Heart left ventricle (tissue), 16 donors: ENCODE data around the gene ADAMTS4. TPM values are rescaled to one million over a fixed set of nuclear protein-coding genes. Genes with fewer than 3 reads are reported as not detected.

Experiments used
- ATAC-seq, 4 donors: fragments of 200-7000 bp; cut with Tn5 transposase; one replicate each; pipeline ENCODE4 v1.9.1; 2020 to 2022; ENCODE audit warnings: moderate library complexity in 4 of 4, mild to moderate bottlenecking in 3 of 4, moderate number of reproducible peaks in 1 of 4
- DNase-seq, 5 donors: peaks; one replicate each; pipeline ENCODE4 v3.0.0-alpha.2; 2020
- H3K27ac ChIP-seq, 12 donors: fragments of 200-600 bp; sonication (generic) in 4 of 12; one replicate each; pipeline versions ENCODE4 v1.5.0 to v1.8.0; 2016 to 2022; ENCODE audit warnings: mild to moderate bottlenecking in 2 of 12
- H3K27me3 ChIP-seq, 9 donors: fragments of 200-600 bp; sonication (generic) in 2 of 9; one replicate each; pipeline versions ENCODE4 v1.5.1 to v1.8.0; 2016 to 2022; ENCODE audit warnings: mild to moderate bottlenecking in 3 of 9
- H3K36me3 ChIP-seq, 9 donors: fragments of 200-600 bp; sonication (generic) in 2 of 9; one replicate each; pipeline versions ENCODE4 v1.5.0 to v1.8.0; 2018 to 2022; ENCODE audit warnings: mild to moderate bottlenecking in 2 of 9
- H3K4me1 ChIP-seq, 12 donors: fragments of 200-600 bp; sonication (generic) in 4 of 12; one replicate each; pipeline versions ENCODE4 v1.5.0 to v1.8.0; 2016 to 2022; ENCODE audit warnings: mild to moderate bottlenecking in 3 of 12
- H3K4me3 ChIP-seq, 12 donors: fragments of 200-600 bp; sonication (generic) in 4 of 12; one replicate each; pipeline versions ENCODE4 v1.5.0 to v1.8.0; 2017 to 2022; ENCODE audit warnings: mild to moderate bottlenecking in 9 of 12, moderate library complexity in 4 of 12
- H3K9me3 ChIP-seq, 12 donors: fragments of 200-600 bp; sonication (generic) in 4 of 12; one replicate each; pipeline versions ENCODE4 v1.5.0 to v1.8.0; 2016 to 2022; ENCODE audit warnings: mild to moderate bottlenecking in 1 of 12
- POLR2A ChIP-seq, 2 donors: fragments of 450-650 bp; IDR thresholded peaks; one replicate each; pipeline ENCODE4 v1.6.1; 2017; ENCODE audit warnings: antibody characterized with exemption in 2 of 2, mild to moderate bottlenecking in 2 of 2, moderate library complexity in 2 of 2
- WGBS, 4 donors: extraction: QIAGEN DNeasy Blood & Tissue Kit in 2 of 4; methylation state at CpG; one replicate each; pipeline versions ENCODE4 v1.1.5 to v1.1.7; 2013 to 2018; 5-methylcytosine and 5-hydroxymethylcytosine counted together
- intact Hi-C, 10 donors: fragments of 100-400 bp; cut with DNase I; formaldehyde crosslinking; loops; one replicate each; pipeline versions ENCODE4 v1.11.1 to v1.14.2; 2022
- polyA plus RNA-seq, 2 donors: library from polyadenylated mRNA; stranded (reverse); fragments of 200-250 nt; gene quantifications; one replicate each; pipeline ENCODE4 v1.2.3, GENCODE V29; 2013
- total RNA-seq, 9 donors: library from RNA; depleted of rRNA in 2 of 9; stranded (reverse); fragments of >200 nt in 2 of 9; fragmentation: NEBNext Ultra II Directional in 3 of 9; extraction: Animal tissue kit (Norgen Biotek cat#: 25700) in 3 of 9; gene quantifications; one replicate each; pipeline versions ENCODE4 v1.1.0 to v1.2.4, GENCODE V29; 2016 to 2023
- TF ChIP-seq, protein P1 (sequence below), 12 donors: fragments of 200-600 bp; sonication (generic) in 4 of 12; IDR thresholded peaks; one replicate each; pipeline versions ENCODE4 v1.5.0 to v1.8.0; 2018 to 2022; ENCODE audit warnings: antibody characterized with exemption in 12 of 12, mild to moderate bottlenecking in 5 of 12
- donor health status: ischemic (EF 13 %, LVEDD 7.1; RV severe dilation, severe dysfunction).
- donor health status: healthy with polysubstance abuse.
- donor health status: DM: no; HTN: yes; CAD: no.
- donor health status: DM: no; HTN: no; CAD: no.
- donor health status: ischemic (EF 25% LVEDD 6.9; RV normal size, moderate dysfunction).
- donor health status: ischemic (EF 25% LVEDD 5.7; RV mildly dilated, moderate dysfunction).
- donor health status: healthy.
- donor health status: DM: yes; HTN: yes; CAD: no.
- donor health status: ischemic (EF 35%, LVEDD 5.7; RV mildly dilated, moderate dysfunction).
- donor health status: nonischemic (EF 11% LVEDD 7.7; RV severe dilation, severe dysfunction).
- donor health status: DM: yes; HTN: yes; CAD: no.
- donor health status: PGD.
- donor health status: ischemic (EF 29% LVEDD 5.4; RV normal size, mild dysfunction).
- donor health status: nonischemic (EF 23%, LVEDD 6.1; RV moderate dilation, normal function).

Gene ADAMTS4
- total and polyA plus RNA-seq, 11 donors: 1.6 to 65.2 (median 6.1) TPM

DNA sequence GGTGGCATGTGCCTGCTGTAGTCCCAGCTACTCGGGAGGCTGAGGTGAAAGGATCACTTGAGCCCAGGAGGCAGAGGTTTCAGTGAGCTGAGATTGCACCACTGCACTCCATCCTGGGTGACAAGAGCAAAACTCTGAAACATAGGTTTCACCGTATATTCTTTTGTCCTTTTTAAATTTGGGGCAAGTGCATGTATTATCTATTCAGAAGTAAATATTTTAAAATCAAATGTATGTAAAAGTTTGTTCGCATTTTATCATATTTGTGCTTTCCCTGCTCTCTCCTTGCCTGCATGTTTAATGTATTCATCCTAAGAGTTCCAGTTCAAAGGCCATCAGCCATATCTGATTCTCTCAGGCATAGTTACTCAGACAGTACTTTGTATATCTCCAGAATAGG is 53.0 kb downstream of the ADAMTS4 start:
- ATAC-seq: no peak
- no peaks in the 10 kb centered on the region for H3K36me3 ChIP-seq
- H3K27me3 ChIP-seq: no peaks in the 10 kb centered on the region

DNA sequence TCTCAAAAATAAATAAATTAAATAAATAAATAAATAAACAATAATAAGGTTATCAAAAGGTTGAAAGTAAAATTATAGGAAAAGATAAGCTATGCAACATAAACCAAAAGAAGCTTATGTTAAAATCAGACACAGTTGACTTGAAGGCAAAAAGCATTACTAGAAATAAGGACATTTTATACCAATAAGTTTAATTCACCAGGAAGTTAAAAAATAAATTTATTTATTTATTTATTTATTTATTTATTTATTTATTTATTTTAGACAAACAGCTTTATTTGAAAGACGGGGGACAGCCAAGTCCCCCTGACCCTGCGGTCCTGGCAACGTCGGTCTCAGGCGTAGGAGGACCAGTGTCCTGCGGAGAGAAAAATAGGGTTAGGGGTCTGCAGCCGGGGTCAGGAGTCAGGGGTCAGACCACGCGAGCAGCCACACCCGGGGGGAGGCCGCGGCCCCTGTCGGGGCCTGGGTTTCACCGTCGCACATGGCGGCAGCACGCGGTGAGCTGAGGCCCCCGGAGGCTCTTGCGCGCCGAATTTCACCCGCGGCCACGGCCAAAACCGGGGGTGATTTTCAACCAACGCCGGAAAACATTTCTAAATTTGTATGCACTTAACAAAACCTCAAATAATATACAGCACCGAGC is 58.0 kb downstream of the ADAMTS4 start:
- Histone ChIP-seq H3K4me1 (peaks cover 0 to 31% (median 0%) of the 10 kb centered on the region in 12 donors), H3K4me3 (no peak overlapping the region), H3K36me3 (no peaks in the 10 kb centered on the region), H3K27me3 (no peaks in the 10 kb centered on the region), H3K9me3 (no peaks in the 10 kb centered on the region), H3K27ac (no peak overlapping the region)
- intact Hi-C loops: loop anchor here in 1 of 10 donors (10.0 kb wide), 1 partner anchor 466 kb away; no protein-coding TSS in a partner anchor
- WGBS, 4 donors: 94 to 96% (median 95%) methylated on average over 29 of the region's 29 CpGs
- TF ChIP-seq, protein P1, sequence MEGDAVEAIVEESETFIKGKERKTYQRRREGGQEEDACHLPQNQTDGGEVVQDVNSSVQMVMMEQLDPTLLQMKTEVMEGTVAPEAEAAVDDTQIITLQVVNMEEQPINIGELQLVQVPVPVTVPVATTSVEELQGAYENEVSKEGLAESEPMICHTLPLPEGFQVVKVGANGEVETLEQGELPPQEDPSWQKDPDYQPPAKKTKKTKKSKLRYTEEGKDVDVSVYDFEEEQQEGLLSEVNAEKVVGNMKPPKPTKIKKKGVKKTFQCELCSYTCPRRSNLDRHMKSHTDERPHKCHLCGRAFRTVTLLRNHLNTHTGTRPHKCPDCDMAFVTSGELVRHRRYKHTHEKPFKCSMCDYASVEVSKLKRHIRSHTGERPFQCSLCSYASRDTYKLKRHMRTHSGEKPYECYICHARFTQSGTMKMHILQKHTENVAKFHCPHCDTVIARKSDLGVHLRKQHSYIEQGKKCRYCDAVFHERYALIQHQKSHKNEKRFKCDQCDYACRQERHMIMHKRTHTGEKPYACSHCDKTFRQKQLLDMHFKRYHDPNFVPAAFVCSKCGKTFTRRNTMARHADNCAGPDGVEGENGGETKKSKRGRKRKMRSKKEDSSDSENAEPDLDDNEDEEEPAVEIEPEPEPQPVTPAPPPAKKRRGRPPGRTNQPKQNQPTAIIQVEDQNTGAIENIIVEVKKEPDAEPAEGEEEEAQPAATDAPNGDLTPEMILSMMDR (IDR thresholded peaks at IDR 0.05): no peak
- TF ChIP-seq POLR2A (IDR thresholded peaks at IDR 0.05): no peak
- DNase-seq (no peak), ATAC-seq (no peak)

More for the DNA sequence above, 53.0 kb downstream of the ADAMTS4 start:
- TF ChIP-seq POLR2A (IDR thresholded peaks at IDR 0.05): no peak
- TF ChIP-seq, protein P1 (IDR thresholded peaks at IDR 0.05): no peak
- Histone ChIP-seq H3K9me3 (no peaks in the 10 kb centered on the region), H3K4me1 (no peaks in the 10 kb centered on the region), H3K4me3 (no peak overlapping the region), H3K27ac (no peak overlapping the region)
- DNase-seq: no peak
- intact Hi-C loops: loop anchor here in 1 of 10 donors (10.0 kb wide), 1 partner anchor 471 kb away; no protein-coding TSS in a partner anchor
- WGBS, 4 donors: 75 to 83% (median 80%) methylated on average over 3 of the region's 3 CpGs

- H3K27ac ChIP-seq: no peak overlapping the region
- no peak overlapping the region for H3K4me3 ChIP-seq
- ATAC-seq (peak in 1 of 4 donors; percentile 49), DNase-seq (peak in 1 of 5 donors; percentile 39)
- peaks cover 0 to 33% (median 0%) of the 10 kb centered on the region in 12 donors for H3K4me1 ChIP-seq
- no peaks in the 10 kb centered on the region for H3K27me3 ChIP-seq
- TF ChIP-seq, protein P1 (IDR thresholded peaks at IDR 0.05): peak in 11 of 12 donors; percentile 20 to 65 (median 52)
- TF ChIP-seq POLR2A (IDR thresholded peaks at IDR 0.05): no peak
- no peaks in the 10 kb centered on the region for H3K9me3 ChIP-seq
- H3K36me3 ChIP-seq: no peaks in the 10 kb centered on the region
- WGBS, 4 donors: 37 to 50% (median 43%) methylated on average over 1 of the region's 1 CpG
- intact Hi-C loops: loop anchor here in 7 of 10 donors (5.0 to 10.0 kb wide), 4 partner anchors 95 to 465 kb away; partner anchors contain the start of gene USF1 (in 3 of the 7)
Observed at GRCh38 chr1:161139766-161140165, 59.1 kb downstream of the ADAMTS4 start.

DNA sequence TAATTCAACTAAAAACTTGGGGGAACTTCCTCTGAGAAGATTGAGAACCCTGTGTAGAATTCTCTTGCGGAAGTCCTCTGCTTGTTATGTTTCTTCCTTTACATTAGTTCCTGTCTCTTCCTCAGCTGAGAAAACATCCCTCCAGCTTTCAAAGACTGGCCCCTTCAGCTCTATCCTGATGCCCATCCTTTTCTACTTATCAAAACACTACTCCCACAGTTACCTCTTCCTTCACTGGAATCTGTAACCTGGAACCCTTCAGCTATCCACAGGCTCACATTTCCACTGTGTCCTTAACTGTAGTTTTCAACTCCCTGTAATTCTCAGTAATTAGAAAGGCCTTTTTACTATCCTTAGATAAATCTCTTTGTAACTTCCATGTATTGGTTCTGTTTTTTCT is 60.4 kb downstream of the ADAMTS4 start:
- DNase-seq (no peak), ATAC-seq (no peak)
- no peak for TF ChIP-seq POLR2A (IDR thresholded peaks at IDR 0.05)
- TF ChIP-seq, protein P1 (IDR thresholded peaks at IDR 0.05): no peak
- Histone ChIP-seq H3K27me3 (no peaks in the 10 kb centered on the region), H3K9me3 (no peaks in the 10 kb centered on the region), H3K27ac (peak overlapping the region in 5 of 12 donors; percentile 12 to 51 (median 30)), H3K4me3 (no peak overlapping the region), H3K36me3 (no peaks in the 10 kb centered on the region), H3K4me1 (peaks cover 5 to 47% (median 11%) of the 10 kb centered on the region in 12 donors)
- intact Hi-C loops: loop anchor here in 7 of 10 donors (5.0 to 10.0 kb wide), 3 partner anchors 94 to 144 kb away; partner anchors contain the start of gene USF1 (in 3 of the 7)
- WGBS, 4 donors: 69 to 88% (median 70%) methylated on average over 1 of the region's 1 CpG
